ENCODE results near the gene PDE9A.

PDE9A gene

GRCh38 chr21:42775891-42776290 lies 122.5 kb downstream of the PDE9A start:
- peaks cover 2% of the 10 kb centered on the region for H3K27me3 ChIP-seq (replicated peaks; ENCODE audit: control insufficient read depth, insufficient read depth, low read length)

DNA sequence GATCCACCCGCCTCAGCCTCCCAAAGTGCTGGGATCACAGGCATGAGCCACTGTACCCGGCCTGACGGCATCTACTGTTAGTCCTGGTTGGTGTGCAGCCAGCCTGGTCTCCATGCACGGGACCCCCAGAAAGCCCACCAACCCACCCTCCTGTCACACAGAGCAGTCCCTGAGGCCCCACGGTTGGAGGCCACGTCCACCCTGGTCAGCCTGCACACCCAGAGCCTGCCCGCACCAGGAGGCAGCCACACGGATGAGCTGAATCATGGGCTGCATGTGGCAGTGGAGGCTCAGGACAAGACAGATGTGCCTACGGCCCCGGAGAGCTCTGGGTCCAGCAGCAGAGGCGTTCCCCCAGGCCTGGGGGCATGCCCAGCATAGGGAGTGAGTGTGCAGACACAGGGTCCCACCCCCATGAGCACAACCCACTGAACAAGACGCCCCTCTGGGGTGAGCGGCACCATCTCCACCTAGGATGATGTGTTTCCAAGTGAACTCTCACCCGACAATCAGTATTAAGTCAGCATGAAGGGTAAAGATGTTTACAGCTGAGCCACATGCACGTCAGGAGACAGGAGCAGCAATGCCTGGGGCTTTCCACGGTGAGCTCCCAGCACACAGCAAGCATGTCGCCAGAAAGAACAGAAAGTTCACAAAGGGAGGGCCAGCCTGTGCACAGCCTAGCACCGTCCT lies 123.8 kb downstream of the PDE9A start:
- H3K27me3 ChIP-seq (replicated peaks; ENCODE audit: control insufficient read depth, insufficient read depth, low read length): peaks cover 2% of the 10 kb centered on the region
- TF ChIP-seq CTCF (IDR thresholded peaks at IDR 0.05; ENCODE audit: insufficient read depth, low read length, poor library complexity, severe bottlenecking): no peak
- H3K4me3 ChIP-seq (replicated peaks; ENCODE audit: low read depth, low read length): no peak overlapping the region
- no peak for DNase-seq (ENCODE audit: extremely low read depth, insufficient read length)
- H3K36me3 ChIP-seq (ENCODE audit: control insufficient read depth, insufficient read depth, low read length): no peaks in the 10 kb centered on the region

More at GRCh38 chr21:42775891-42776290, 122.5 kb downstream of the PDE9A start:
- DNase-seq (ENCODE audit: extremely low read depth, insufficient read length): no peak
- Histone ChIP-seq H3K4me3 (replicated peaks; ENCODE audit: low read depth, low read length) (no peak overlapping the region), H3K36me3 (ENCODE audit: control insufficient read depth, insufficient read depth, low read length) (no peaks in the 10 kb centered on the region)
- no peak for TF ChIP-seq CTCF (IDR thresholded peaks at IDR 0.05; ENCODE audit: insufficient read depth, low read length, poor library complexity, severe bottlenecking)

GRCh38 chr21:42777757-42778344 lies 124.4 kb downstream of the PDE9A start:
- no peaks in the 10 kb centered on the region for H3K36me3 ChIP-seq (ENCODE audit: control insufficient read depth, insufficient read depth, low read length)
- no peak overlapping the region for H3K4me3 ChIP-seq (replicated peaks; ENCODE audit: low read depth, low read length)
- DNase-seq (ENCODE audit: extremely low read depth, insufficient read length): no peak
- H3K27me3 ChIP-seq (replicated peaks; ENCODE audit: control insufficient read depth, insufficient read depth, low read length): peaks cover 5% of the 10 kb centered on the region
- no peak for TF ChIP-seq CTCF (IDR thresholded peaks at IDR 0.05; ENCODE audit: insufficient read depth, low read length, poor library complexity, severe bottlenecking)

GRCh38 chr21:42779431-42779861 lies 126.0 kb downstream of the PDE9A start:
- no peak for TF ChIP-seq CTCF (IDR thresholded peaks at IDR 0.05; ENCODE audit: insufficient read depth, low read length, poor library complexity, severe bottlenecking)
- DNase-seq (ENCODE audit: extremely low read depth, insufficient read length): no peak
- Histone ChIP-seq H3K4me3 (replicated peaks; ENCODE audit: low read depth, low read length) (no peak overlapping the region), H3K27me3 (replicated peaks; ENCODE audit: control insufficient read depth, insufficient read depth, low read length) (peaks cover 5% of the 10 kb centered on the region), H3K36me3 (ENCODE audit: control insufficient read depth, insufficient read depth, low read length) (no peaks in the 10 kb centered on the region)

DNA sequence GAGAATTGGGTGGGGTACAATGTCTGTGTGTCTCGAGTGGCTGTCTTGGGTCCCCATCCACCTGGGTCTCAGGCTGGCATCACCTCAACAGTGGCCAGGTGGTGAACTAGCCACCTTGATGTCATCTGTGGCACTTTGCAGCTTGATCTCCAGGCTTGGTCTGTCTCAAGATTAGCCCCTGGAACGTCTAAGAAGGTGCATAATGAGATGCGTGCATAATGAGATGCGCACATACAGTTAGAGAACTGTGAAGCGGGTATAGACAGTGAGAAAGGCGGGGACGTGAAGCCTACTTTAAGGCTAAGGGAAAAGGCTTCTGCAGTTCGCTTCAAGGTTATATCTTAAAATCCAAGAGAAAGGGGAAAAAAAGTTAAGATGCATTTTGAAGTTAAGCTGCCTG lies 127.2 kb downstream of the PDE9A start:
- no peaks in the 10 kb centered on the region for H3K36me3 ChIP-seq (ENCODE audit: control insufficient read depth, insufficient read depth, low read length)
- TF ChIP-seq CTCF (IDR thresholded peaks at IDR 0.05; ENCODE audit: insufficient read depth, low read length, poor library complexity, severe bottlenecking): no peak
- H3K4me3 ChIP-seq (replicated peaks; ENCODE audit: low read depth, low read length): no peak overlapping the region
- peaks cover 4% of the 10 kb centered on the region for H3K27me3 ChIP-seq (replicated peaks; ENCODE audit: control insufficient read depth, insufficient read depth, low read length)
- DNase-seq (ENCODE audit: extremely low read depth, insufficient read length): no peak
